ENCODE measurements around the gene TRPV3.

DNA sequence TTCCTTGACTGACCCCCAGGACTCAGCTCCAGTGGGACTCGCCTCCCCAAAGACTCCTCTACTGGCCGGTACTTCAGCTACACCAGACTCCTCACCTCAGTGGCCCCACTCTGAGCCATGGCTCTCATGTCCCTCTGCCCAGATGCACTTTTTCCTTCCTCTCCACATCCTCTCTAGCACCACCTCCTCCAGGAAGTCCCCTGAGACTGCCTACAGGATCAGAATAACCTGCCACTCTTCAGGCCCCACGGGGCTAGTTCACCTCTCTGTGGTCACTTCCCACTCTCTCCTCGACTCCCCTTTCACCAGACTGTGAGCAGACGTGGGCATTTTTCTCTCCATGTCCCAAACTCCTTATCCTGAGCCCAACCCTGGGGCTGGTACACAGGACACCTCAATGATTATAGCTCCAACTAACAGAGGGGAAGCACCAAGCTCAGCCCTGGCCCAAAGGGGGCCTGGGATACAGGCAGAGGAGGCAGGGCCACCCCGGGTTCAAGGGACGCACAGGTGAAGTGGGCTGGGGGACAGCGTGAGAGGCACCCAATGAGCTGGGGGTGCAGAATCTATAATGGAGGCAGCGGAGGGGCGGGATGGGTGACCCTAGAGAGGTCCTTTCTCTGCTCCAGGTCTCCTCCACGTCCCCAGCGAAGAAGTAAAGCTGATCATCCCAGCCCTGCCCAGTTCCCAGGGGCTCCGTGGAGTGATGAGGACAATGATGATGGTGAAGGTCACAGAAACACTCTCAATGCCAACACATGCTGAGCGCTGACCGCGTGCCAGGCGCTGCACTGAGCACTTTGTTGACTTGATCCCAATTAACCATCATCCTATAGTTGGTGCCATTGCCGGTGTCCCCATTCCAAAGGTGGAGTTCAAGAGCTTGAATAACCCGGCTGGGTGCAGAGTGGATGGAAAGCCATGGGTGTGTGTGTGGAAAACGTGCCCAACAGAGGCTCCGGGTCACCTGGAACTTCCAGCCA, 3.9 kb downstream of the TRPV3 start:
- TF ChIP-seq CTCF (conservative IDR thresholded peaks at IDR 0.05; ENCODE audit: low read length): no peak
- no peak for TF ChIP-seq EZH2phosphoT487 (IDR thresholded peaks at IDR 0.05; ENCODE audit: borderline replicate concordance, low read depth, low read length)

Data from OCI-LY7 (cell line).